GM12892 (cell line): ENCODE results near the gene DUT.

Experiments
- POLR2AphosphoS5 ChIP-seq: IDR thresholded peaks from 2 replicates; pipeline ENCODE4 v1.6.1; 2011; ENCODE audit warnings: low read depth, low read length, control low read depth
- TAF1 ChIP-seq: IDR thresholded peaks from 2 replicates; pipeline ENCODE4 v1.6.1; 2011; ENCODE audit warnings: low read depth, mild to moderate bottlenecking, control low read depth, low read length, borderline replicate concordance

DNA sequence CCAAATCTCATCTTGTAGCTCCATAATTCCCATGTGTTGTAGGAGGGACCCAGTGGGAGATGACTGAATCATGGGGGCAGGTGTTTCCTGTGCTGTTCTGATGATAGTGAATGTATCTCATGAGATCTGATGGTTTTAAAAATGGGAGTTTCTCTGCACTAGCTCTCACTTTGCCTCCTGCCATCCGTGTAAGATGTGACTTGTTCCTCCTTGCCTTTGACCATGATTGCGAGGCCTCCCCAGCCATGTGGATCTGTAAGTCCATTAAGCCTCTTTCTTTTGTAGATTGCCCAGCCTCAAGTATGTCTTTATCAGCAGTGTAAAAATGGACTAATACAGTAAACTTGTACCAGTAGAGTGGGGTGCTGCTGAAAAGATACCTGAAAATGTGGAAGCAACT, 44.5 kb downstream of the DUT start:
- TF ChIP-seq TAF1 (no peak), POLR2AphosphoS5 (no peak)
